Muscle of leg (tissue), 11 donors: Measurements from ENCODE around the gene GAS7. TPM values are rescaled to one million over a fixed set of nuclear protein-coding genes. Genes with fewer than 3 reads are reported as not detected.

Experiments used
- DNase-seq: peaks from one replicate; pipeline ENCODE4 v3.0.0; 2013
- H3K27ac ChIP-seq: one replicate; pipeline ENCODE4 v1.5.1; 2013; ENCODE audit warnings: mild to moderate bottlenecking, low read length, control low read depth
- H3K27me3 ChIP-seq: one replicate; pipeline ENCODE4 v1.6.1; 2013; ENCODE audit warnings: low read length; ENCODE audit not compliant: control insufficient read depth, insufficient read depth
- H3K36me3 ChIP-seq: one replicate; pipeline ENCODE4 v1.6.1; 2013; ENCODE audit warnings: low read length; ENCODE audit not compliant: control insufficient read depth, insufficient read depth
- H3K4me1 ChIP-seq: one replicate; pipeline ENCODE4 v1.6.1; 2013; ENCODE audit warnings: low read length; ENCODE audit not compliant: control insufficient read depth, insufficient read depth
- H3K4me3 ChIP-seq: one replicate; pipeline ENCODE4 v1.5.1; 2013; ENCODE audit warnings: low read length, control low read depth
- H3K9me3 ChIP-seq: replicated peaks from 2 replicates; pipeline ENCODE4 v1.6.1; 2013; ENCODE audit warnings: low read depth, low read length; ENCODE audit not compliant: control insufficient read depth
- WGBS: methylation state at CpG from one replicate; pipeline ENCODE4 v1.1.5; 2013; ENCODE audit warnings: missing lambda C conversion rate; ENCODE audit not compliant: insufficient coverage; 5-methylcytosine and 5-hydroxymethylcytosine counted together
- polyA plus RNA-seq, 8 donors: library from polyadenylated mRNA; unstranded; fragments of 120-200 nt; gene quantifications; one replicate each; pipeline versions ENCODE4 v1.2.1 to v1.2.3, GENCODE V29; 2013; ENCODE audit warnings: inconsistent platforms in 1 of 8, low replicate concordance in 1 of 8; ENCODE audit not compliant: insufficient read length in 8 of 8, insufficient read depth in 1 of 8
- total RNA-seq: library from RNA; stranded (reverse); fragments of 120-200 nt; gene quantifications from one replicate; pipeline ENCODE4 v1.2.4, GENCODE V29; 2013

The GAS7 gene
- total and polyA plus RNA-seq, 9 donors = 33.3 to 68.9 (median 45.9) TPM

- Histone ChIP-seq H3K27ac (no peak overlapping the region), H3K4me3 (no peak overlapping the region), H3K27me3 (peaks cover 2% of the 10 kb centered on the region), H3K9me3 (no peaks in the 10 kb centered on the region), H3K4me1 (peaks cover 9% of the 10 kb centered on the region), H3K36me3 (peaks cover 8% of the 10 kb centered on the region)
- no CpG with 5 or more reads among the region's 3 CpGs for WGBS
- no peak for DNase-seq
These were observed 221.2 kb downstream of the GAS7 start for GRCh38 chr17:9977180-9977575.

- peak; percentile 52 for DNase-seq
- H3K4me3 ChIP-seq = no peak overlapping the region
- no peaks in the 10 kb centered on the region for H3K9me3 ChIP-seq
- 60% methylated on average over 1 of the region's 10 CpGs for WGBS
- H3K27ac ChIP-seq = no peak overlapping the region
- peaks cover 16% of the 10 kb centered on the region for H3K4me1 ChIP-seq
- H3K36me3 ChIP-seq = peaks cover 8% of the 10 kb centered on the region
- H3K27me3 ChIP-seq = peaks cover under 1% of the 10 kb centered on the region
These were observed 221.9 kb downstream of the GAS7 start for GRCh38 chr17:9976283-9977179.

DNA sequence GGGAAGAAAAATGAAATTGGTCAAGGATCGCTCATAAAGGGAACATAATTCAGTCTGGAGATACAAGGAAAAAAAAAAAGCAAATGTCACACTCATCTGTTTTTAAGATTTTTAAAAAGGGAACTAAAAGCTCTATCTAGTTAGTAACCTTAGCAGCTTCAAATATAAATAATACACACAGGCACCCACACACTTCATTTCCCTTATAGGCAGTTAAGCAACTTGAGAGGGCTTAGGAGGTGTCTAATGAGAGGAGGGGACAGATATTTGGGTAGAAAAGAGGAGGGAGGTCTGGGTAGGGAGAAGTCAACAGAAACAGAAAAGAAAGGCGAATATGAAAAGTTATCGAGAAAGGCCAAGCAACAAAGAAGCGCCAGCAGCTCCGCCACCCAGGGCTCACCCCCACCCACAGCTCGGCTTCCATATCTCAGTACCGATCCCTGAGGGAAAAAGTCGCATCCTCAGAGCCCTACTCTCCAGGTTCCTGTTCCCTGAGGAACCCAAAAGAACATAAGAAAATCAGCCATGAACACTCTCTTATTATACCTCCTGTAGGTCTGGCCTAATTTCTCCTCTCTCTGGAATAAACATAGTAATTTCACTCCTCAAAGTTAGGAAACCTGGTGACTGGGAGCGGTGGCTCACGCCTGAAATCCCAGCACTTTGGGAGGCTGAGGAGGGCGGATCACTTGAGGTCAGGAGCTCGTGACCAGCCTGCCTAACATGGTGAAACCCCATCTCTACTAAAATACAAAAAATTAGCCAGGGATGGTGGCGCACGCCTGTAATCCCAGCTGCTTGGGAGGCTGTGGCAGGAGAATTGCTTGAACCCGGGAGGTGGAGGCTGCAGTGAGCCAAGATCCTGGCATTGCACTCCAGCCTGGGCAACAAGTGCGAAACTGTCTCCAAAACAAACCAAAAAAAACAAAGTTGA, 223.7 kb downstream of the GAS7 start:
- H3K4me3 ChIP-seq = no peak overlapping the region
- peaks cover 18% of the 10 kb centered on the region for H3K4me1 ChIP-seq
- WGBS = 89% methylated on average over 11 of the region's 16 CpGs
- no peaks in the 10 kb centered on the region for H3K36me3 ChIP-seq
- H3K27ac ChIP-seq = peak overlapping the region; percentile 42
- DNase-seq = peak; percentile 41
- H3K27me3 ChIP-seq = no peaks in the 10 kb centered on the region
- H3K9me3 ChIP-seq = no peaks in the 10 kb centered on the region

DNA sequence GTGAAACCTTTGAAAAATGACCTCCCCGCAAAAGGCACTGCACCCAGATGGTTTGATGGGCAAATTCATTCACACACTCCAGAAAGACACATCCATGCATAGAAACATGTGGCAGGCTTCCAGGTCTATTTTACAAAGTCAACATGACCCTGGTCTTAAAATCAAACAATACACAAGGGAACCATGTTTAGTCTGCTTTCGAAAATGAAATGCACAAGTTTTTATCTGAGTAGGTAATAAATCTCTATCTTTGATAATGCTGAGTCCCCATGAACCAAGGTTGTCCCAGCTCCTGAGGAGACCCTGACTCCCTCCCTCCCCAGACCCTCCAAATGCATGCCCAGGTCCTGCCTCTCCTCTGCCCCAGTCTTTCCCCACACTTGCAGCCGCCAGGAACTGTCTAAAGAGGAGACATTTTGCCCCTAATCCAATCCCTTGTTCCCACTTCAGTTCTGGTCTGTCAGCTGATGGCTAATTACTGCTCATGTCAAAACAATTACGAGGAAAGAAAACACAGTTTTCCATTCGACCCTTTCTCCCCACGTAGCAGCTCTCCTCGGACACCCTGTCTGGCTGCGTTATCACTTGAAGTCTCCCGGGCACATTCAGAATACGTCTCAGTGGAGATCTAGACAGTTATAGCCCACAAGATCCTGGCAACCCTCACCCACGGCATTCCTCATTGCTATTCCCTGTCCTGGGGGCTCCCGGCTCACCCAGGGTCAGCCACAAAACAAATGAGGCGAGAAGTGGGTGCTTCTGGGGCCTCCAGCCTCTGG, 224.5 kb downstream of the GAS7 start:
- 33% methylated on average over 8 of the region's 13 CpGs for WGBS
- Histone ChIP-seq H3K9me3 (no peaks in the 10 kb centered on the region), H3K27ac (peak overlapping the region; percentile 42), H3K4me3 (no peak overlapping the region), H3K36me3 (no peaks in the 10 kb centered on the region), H3K27me3 (no peaks in the 10 kb centered on the region), H3K4me1 (peaks cover 18% of the 10 kb centered on the region)
- DNase-seq = no peak

- Histone ChIP-seq H3K36me3 (no peaks in the 10 kb centered on the region), H3K4me1 (peaks cover 18% of the 10 kb centered on the region), H3K9me3 (no peaks in the 10 kb centered on the region), H3K4me3 (no peak overlapping the region), H3K27me3 (no peaks in the 10 kb centered on the region), H3K27ac (no peak overlapping the region)
- 83% methylated on average over 2 of the region's 4 CpGs for WGBS
- peak; percentile 84 for DNase-seq
These were observed 226.4 kb downstream of the GAS7 start for GRCh38 chr17:9971991-9972390.

GRCh38 chr17:9969301-9969935, 229.0 kb downstream of the GAS7 start:
- no peak for DNase-seq
- no peaks in the 10 kb centered on the region for H3K9me3 ChIP-seq
- H3K27me3 ChIP-seq = no peaks in the 10 kb centered on the region
- no peaks in the 10 kb centered on the region for H3K36me3 ChIP-seq
- peaks cover 15% of the 10 kb centered on the region for H3K4me1 ChIP-seq
- no peak overlapping the region for H3K27ac ChIP-seq
- 78% methylated on average over 10 of the region's 13 CpGs for WGBS
- no peak overlapping the region for H3K4me3 ChIP-seq

- H3K4me3 ChIP-seq = no peak overlapping the region
- WGBS = 74% methylated on average over 3 of the region's 5 CpGs
These were observed 229.5 kb downstream of the GAS7 start for GRCh38 chr17:9968881-9969280.

DNA sequence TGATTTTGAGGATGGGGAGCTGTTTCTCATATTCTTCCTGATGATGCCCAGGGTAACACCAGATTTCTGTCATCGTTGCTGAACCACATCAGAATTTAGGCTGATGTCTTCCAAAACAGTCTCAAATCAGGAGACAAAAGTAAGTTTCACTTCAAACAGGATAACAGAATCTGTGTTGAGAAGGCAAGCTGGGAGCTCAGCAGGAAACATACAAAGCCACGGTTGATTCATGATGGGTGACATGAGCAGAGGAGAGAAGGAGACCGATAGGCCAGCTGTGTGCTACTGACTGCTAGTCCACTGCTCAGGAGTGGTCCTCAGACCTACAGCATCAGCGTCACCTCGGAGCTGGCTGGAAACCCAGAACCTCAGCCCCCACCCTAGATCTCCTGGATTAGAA, 230.4 kb downstream of the GAS7 start:
- no peaks in the 10 kb centered on the region for H3K9me3 ChIP-seq
- H3K4me1 ChIP-seq = peaks cover 9% of the 10 kb centered on the region
- no peaks in the 10 kb centered on the region for H3K27me3 ChIP-seq
- H3K4me3 ChIP-seq = no peak overlapping the region
- WGBS = 52% methylated on average over 3 of the region's 5 CpGs
- DNase-seq = no peak
- no peaks in the 10 kb centered on the region for H3K36me3 ChIP-seq
- no peak overlapping the region for H3K27ac ChIP-seq

More at GRCh38 chr17:9968881-9969280, 229.5 kb downstream of the GAS7 start:
- Histone ChIP-seq H3K4me1 (peaks cover 11% of the 10 kb centered on the region), H3K36me3 (no peaks in the 10 kb centered on the region), H3K27ac (no peak overlapping the region), H3K9me3 (no peaks in the 10 kb centered on the region), H3K27me3 (no peaks in the 10 kb centered on the region)
- DNase-seq = no peak

DNA sequence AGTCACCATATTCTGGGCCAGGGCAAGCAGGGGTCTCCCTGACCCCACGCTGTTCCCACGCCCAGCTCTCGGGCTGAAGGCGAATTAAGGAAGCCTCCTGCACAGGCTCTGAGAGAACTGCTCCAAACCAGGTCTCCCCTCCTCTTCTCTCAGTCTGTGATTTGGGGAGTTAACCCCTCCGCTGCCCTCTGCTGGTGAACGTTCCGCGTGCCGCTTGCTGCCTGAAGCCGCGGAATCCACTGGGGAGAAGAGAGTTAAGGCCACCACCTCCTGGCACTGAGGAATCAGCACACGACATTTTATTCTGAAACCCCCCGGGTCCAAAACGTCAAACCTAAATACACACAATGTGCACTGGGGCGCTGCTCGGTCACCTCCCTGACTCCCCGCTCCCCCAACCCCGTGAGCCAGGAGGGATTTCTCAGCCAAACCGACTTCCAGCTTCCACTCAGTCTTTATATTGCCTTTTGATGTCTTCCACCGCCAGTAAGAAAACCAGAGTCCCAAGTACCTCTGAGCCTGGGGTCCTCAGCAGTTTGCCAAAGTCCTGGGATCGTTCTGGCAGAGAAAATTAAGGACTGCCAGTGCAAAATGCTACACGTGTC, 238.9 kb downstream of the GAS7 start:
- Histone ChIP-seq H3K9me3 (no peaks in the 10 kb centered on the region), H3K4me3 (no peak overlapping the region), H3K4me1 (peaks cover 13% of the 10 kb centered on the region), H3K36me3 (no peaks in the 10 kb centered on the region), H3K27ac (no peak overlapping the region), H3K27me3 (peaks cover 14% of the 10 kb centered on the region)
- DNase-seq = peak; percentile 61
- WGBS = 11% methylated on average over 9 of the region's 22 CpGs
